SK-N-SH treated with all-trans-retinoic acid at 6 μM for 48 hours (cell line): ENCODE data around the gene SDE2.

Source experiments
- ATAC-seq: fragments of 200-7000 bp; cut with Tn5 transposase; 3 replicates; pipeline ENCODE4 v1.9.1; 2020; ENCODE audit warnings: mild to moderate bottlenecking, moderate library complexity
- ARNTL ChIP-seq: fragments of 450-650 bp; formaldehyde crosslinking; IDR thresholded peaks from 2 replicates; pipeline ENCODE4 v1.5.0; 2020; ENCODE audit warnings: low read depth, mild to moderate bottlenecking, moderate library complexity, borderline replicate concordance
- BACH2 ChIP-seq: fragments of 250-450 bp; sonication (Bioruptor Pico); IDR thresholded peaks from 2 replicates; pipeline ENCODE4 v1.9.0; 2021; ENCODE audit warnings: mild to moderate bottlenecking, borderline replicate concordance
- CREB5 ChIP-seq: fragments of 250-450 bp; sonication (Bioruptor Pico); IDR thresholded peaks from 2 replicates; pipeline ENCODE4 v1.5.1; 2020; ENCODE audit warnings: low read depth, mild to moderate bottlenecking, moderate library complexity
- CSDC2 ChIP-seq: fragments of 250-450 bp; sonication (Bioruptor Pico); IDR thresholded peaks from 2 replicates; pipeline ENCODE4 v1.5.0; 2020; ENCODE audit warnings: mild to moderate bottlenecking, moderate library complexity
- ESRRG ChIP-seq: fragments of 250-450 bp; sonication (Bioruptor Pico); IDR thresholded peaks from 2 replicates; pipeline ENCODE4 v1.6.1; 2021; ENCODE audit warnings: mild to moderate bottlenecking
- GLIS3 ChIP-seq: fragments of 250-450 bp; sonication (Bioruptor Pico); IDR thresholded peaks from 2 replicates; pipeline ENCODE4 v1.5.0; 2020; ENCODE audit warnings: mild to moderate bottlenecking, moderate library complexity
- ISL1 ChIP-seq: fragments of 250-450 bp; sonication (Bioruptor Pico); IDR thresholded peaks from 2 replicates; pipeline ENCODE4 v2.1.2; 2022; ENCODE audit warnings: mild to moderate bottlenecking, moderate library complexity
- PATZ1 ChIP-seq: fragments of 250-450 bp; sonication (Bioruptor Pico); IDR thresholded peaks from 2 replicates; pipeline ENCODE4 v1.8.0; 2020; ENCODE audit warnings: mild to moderate bottlenecking, moderate library complexity, borderline replicate concordance
- POU6F1 ChIP-seq: fragments of 250-450 bp; sonication (Bioruptor Pico); IDR thresholded peaks from 2 replicates; pipeline ENCODE4 v1.8.0; 2021; ENCODE audit warnings: low read depth, mild to moderate bottlenecking, moderate library complexity, borderline replicate concordance
- PPARA ChIP-seq: fragments of 250-450 bp; sonication (Bioruptor Pico); IDR thresholded peaks from 2 replicates; pipeline ENCODE4 v1.5.0; 2020; ENCODE audit warnings: mild to moderate bottlenecking, borderline replicate concordance
- RARB ChIP-seq: fragments of 250-450 bp; sonication (Bioruptor Pico); IDR thresholded peaks from 2 replicates; pipeline ENCODE4 v1.8.0; 2021; ENCODE audit warnings: mild to moderate bottlenecking, moderate library complexity
- SNAI2 ChIP-seq: fragments of 250-450 bp; sonication (Bioruptor Pico); IDR thresholded peaks from 2 replicates; pipeline ENCODE4 v1.5.0; 2020; ENCODE audit warnings: mild to moderate bottlenecking, moderate library complexity
- ZC3H10 ChIP-seq: fragments of 250-450 bp; sonication (Bioruptor Pico); IDR thresholded peaks from 2 replicates; pipeline ENCODE4 v1.5.1; 2021; ENCODE audit warnings: mild to moderate bottlenecking, moderate library complexity
- ZFP3 ChIP-seq: fragments of 250-450 bp; sonication (Bioruptor Pico); IDR thresholded peaks from 2 replicates; pipeline ENCODE4 v1.5.0; 2020; ENCODE audit warnings: mild to moderate bottlenecking, moderate library complexity
- ZFP30 ChIP-seq: fragments of 450-650 bp; formaldehyde crosslinking; IDR thresholded peaks from 2 replicates; pipeline ENCODE4 v1.5.0; 2022; ENCODE audit warnings: mild to moderate bottlenecking, moderate library complexity
- ZNF565 ChIP-seq: fragments of 450-650 bp; formaldehyde crosslinking; conservative IDR thresholded peaks from 2 replicates; pipeline ENCODE4 v1.5.0; 2020; ENCODE audit warnings: low read depth, mild to moderate bottlenecking, moderate library complexity
- ZNF70 ChIP-seq: fragments of 450-650 bp; formaldehyde crosslinking; IDR thresholded peaks from 2 replicates; pipeline ENCODE4 v1.5.0; 2020; ENCODE audit warnings: mild to moderate bottlenecking, moderate library complexity
- ZNF8 ChIP-seq: fragments of 450-650 bp; formaldehyde crosslinking; IDR thresholded peaks from 2 replicates; pipeline ENCODE4 v1.5.0; 2020; ENCODE audit warnings: mild to moderate bottlenecking, moderate library complexity
- TF ChIP-seq, protein P1 (sequence below): fragments of 250-450 bp; sonication (Bioruptor Pico); IDR thresholded peaks from 2 replicates; pipeline ENCODE4 v1.5.1; 2021; ENCODE audit warnings: mild to moderate bottlenecking, moderate library complexity

Gene SDE2

GRCh38 chr1:226029093-226029496 is 30.0 kb upstream of the SDE2 start (continued):
- TF ChIP-seq CREB5 (CRISPR knock-in tag) (no peak), ZNF565 (no peak), ZNF70 (CRISPR knock-in tag) (no peak)

DNA sequence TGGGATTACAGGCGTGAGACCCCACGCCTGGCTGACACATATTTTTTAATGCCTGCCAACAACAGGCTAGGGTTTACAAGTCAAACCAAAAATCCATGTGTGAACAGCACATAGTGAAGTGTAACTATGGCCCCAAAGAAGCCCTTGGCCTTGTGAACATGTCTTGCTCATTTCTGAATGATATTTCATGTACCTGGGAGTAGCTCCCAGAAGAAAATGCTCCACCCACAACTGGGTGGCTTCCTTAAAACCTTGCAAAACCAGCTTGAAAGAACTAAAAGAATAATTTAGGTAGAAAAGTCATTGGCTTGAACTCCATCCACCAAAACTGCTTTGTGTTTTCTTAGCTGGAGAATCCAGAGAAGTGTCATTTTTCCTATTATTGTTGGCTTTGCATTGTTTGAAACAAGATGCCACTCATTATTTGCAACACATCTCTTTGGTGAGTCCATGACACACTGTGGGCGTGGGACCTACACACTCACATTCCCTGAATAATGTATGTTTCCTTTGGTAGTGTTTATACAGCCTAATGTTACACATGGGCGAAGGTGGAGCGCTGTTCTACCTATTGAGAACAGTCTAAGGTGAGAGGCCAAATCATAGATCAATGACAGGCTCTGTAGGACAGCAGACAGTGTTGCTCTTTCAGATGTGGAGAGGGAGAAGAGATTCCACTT is 28.5 kb upstream of the SDE2 start:
- TF ChIP-seq ARNTL (CRISPR knock-in tag), result no peak
- no peak for TF ChIP-seq POU6F1 (CRISPR knock-in tag)
- TF ChIP-seq, protein P1, sequence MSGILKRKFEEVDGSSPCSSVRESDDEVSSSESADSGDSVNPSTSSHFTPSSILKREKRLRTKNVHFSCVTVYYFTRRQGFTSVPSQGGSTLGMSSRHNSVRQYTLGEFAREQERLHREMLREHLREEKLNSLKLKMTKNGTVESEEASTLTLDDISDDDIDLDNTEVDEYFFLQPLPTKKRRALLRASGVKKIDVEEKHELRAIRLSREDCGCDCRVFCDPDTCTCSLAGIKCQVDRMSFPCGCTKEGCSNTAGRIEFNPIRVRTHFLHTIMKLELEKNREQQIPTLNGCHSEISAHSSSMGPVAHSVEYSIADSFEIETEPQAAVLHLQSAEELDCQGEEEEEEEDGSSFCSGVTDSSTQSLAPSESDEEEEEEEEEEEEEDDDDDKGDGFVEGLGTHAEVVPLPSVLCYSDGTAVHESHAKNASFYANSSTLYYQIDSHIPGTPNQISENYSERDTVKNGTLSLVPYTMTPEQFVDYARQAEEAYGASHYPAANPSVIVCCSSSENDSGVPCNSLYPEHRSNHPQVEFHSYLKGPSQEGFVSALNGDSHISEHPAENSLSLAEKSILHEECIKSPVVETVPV, result no peak
- ATAC-seq, result no peak

DNA sequence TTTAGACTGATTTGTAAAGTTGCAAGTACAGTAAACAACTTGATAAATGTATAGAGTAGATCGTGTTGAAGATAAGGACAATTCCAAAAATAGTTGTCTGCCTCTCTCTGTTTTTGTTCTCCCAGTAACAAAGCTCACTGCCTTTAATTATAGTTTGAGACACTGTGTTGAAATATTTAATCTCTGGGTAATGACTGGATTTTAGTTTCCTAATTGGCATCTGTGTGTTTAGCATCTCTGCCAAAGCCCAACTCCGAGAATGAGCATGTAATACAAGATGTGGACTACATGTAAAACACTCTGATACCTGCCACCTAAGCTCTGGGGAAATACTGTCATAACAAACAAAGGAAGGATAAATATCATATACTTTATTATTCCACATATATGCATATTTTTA is 27.7 kb upstream of the SDE2 start:
- no peak for TF ChIP-seq ZNF8
- TF ChIP-seq ARNTL (CRISPR knock-in tag), result no peak
- no peak for TF ChIP-seq CREB5 (CRISPR knock-in tag)
- TF ChIP-seq PATZ1 (CRISPR knock-in tag), result no peak
- TF ChIP-seq ISL1 (CRISPR knock-in tag), result no peak
- no peak for TF ChIP-seq ZFP30 (CRISPR knock-in tag)
- TF ChIP-seq, protein P1, result no peak
- TF ChIP-seq POU6F1 (CRISPR knock-in tag), result no peak
- no peak for TF ChIP-seq ZNF70 (CRISPR knock-in tag)
- no peak for TF ChIP-seq RARB (CRISPR knock-in tag)
- no peak for TF ChIP-seq ZFP3 (CRISPR knock-in tag)
- no peak for TF ChIP-seq ZC3H10 (CRISPR knock-in tag)
- no peak for TF ChIP-seq SNAI2 (CRISPR knock-in tag)
- TF ChIP-seq ZNF565, result no peak
- no peak for TF ChIP-seq ESRRG (CRISPR knock-in tag)
- no peak for TF ChIP-seq CSDC2 (CRISPR knock-in tag)
- no peak for TF ChIP-seq BACH2 (CRISPR knock-in tag)
- TF ChIP-seq PPARA, result no peak
- no peak for TF ChIP-seq GLIS3 (CRISPR knock-in tag)
- TF ChIP-seq, all 23 proteins: peak for 0
- ATAC-seq, result no peak
